Fibroblast of villous mesenchyme (primary cell): ENCODE measurements around the gene UBE3D. TPM values are rescaled to one million over a fixed set of nuclear protein-coding genes. Genes with fewer than 3 reads are reported as not detected.

Source experiments
- DNase-seq: peaks from one replicate; pipeline ENCODE4 v3.0.0-alpha.2; 2010; ENCODE audit warnings: low read depth
- H3K4me3 ChIP-seq: 2 replicates; pipeline ENCODE4 v1.5.1; 2011; ENCODE audit warnings: low read depth, mild to moderate bottlenecking, low read length
- CTCF ChIP-seq: IDR thresholded peaks from 2 replicates; pipeline ENCODE4 v1.5.1; 2012; ENCODE audit warnings: low read depth, mild to moderate bottlenecking, low read length; ENCODE audit not compliant: insufficient read depth
- total RNA-seq: library from RNA; depleted of rRNA; stranded (reverse); fragments of >200 nt; gene quantifications from 2 replicates; pipeline ENCODE4 v1.2.3, GENCODE V29; 2012

Gene UBE3D
- total RNA-seq, 1 donor: 9.5 TPM

- TF ChIP-seq CTCF: no peak
- H3K4me3 ChIP-seq: no peak overlapping the region
- peak; percentile 22 for DNase-seq
Observed at GRCh38 chr6:83097204-83097603, 31.6 kb upstream of the UBE3D start.

GRCh38 chr6:83096791-83097190, 31.1 kb upstream of the UBE3D start:
- H3K4me3 ChIP-seq: no peak overlapping the region
- DNase-seq: no peak
- no peak for TF ChIP-seq CTCF

- H3K4me3 ChIP-seq: no peak overlapping the region
- TF ChIP-seq CTCF: no peak
- DNase-seq: peak; percentile 48
Observed at GRCh38 chr6:83092756-83093399, 27.2 kb upstream of the UBE3D start.

- DNase-seq: no peak
- H3K4me3 ChIP-seq: no peak overlapping the region
- no peak for TF ChIP-seq CTCF
Observed at GRCh38 chr6:83086751-83087150, 21.1 kb upstream of the UBE3D start.

- no peak overlapping the region for H3K4me3 ChIP-seq
- DNase-seq: no peak
- no peak for TF ChIP-seq CTCF
Observed at GRCh38 chr6:83083476-83083875, 17.8 kb upstream of the UBE3D start.

GRCh38 chr6:83073615-83074014, 8.0 kb upstream of the UBE3D start:
- no peak overlapping the region for H3K4me3 ChIP-seq
- TF ChIP-seq CTCF: no peak
- no peak for DNase-seq

- H3K4me3 ChIP-seq: no peak overlapping the region
- TF ChIP-seq CTCF: no peak
- no peak for DNase-seq
Observed at GRCh38 chr6:83072726-83073125, 7.1 kb upstream of the UBE3D start.
